HepG2 (cell line): ENCODE results near the gene PHTF2. TPM values are rescaled to one million over a fixed set of nuclear protein-coding genes. Genes with fewer than 3 reads are reported as not detected.

ENCODE experiments used
- ATAC-seq: fragments of 200-7000 bp; cut with Tn5 transposase; 3 replicates; pipeline ENCODE4 v1.9.1; 2020; ENCODE audit warnings: mild to moderate bottlenecking, moderate library complexity
- BruUV-seq: library from RNA; stranded (reverse); fragments of 400-500 nt; replicated peaks from 2 replicates; lab custom pipeline; 2021; lab: Mats Ljungman, UMichigan
- CTCF ChIA-PET: fragments of 300-600 bp; formaldehyde crosslinking; extraction: SDS; loops from one replicate; lab custom pipeline; 2021; ENCODE audit warnings: low total read pairs, inconsistent platforms, low intra/inter-chr PET ratio; lab: Yijun Ruan, JAX
- POLR2A ChIA-PET: fragments of 350-600 bp; sonication (Branson Sonifier 250); formaldehyde crosslinking; loops from one replicate; lab custom pipeline; 2020; ENCODE audit warnings: antibody characterized with exemption, inconsistent platforms; lab: Yijun Ruan, JAX
- DNase-seq: peaks from one replicate; pipeline ENCODE4 v3.0.0-alpha.2; 2015; ENCODE audit warnings: low spot score
- FAIRE-seq: peaks from 3 replicates; lab custom pipeline; 2011; peaks lifted over from hg19 to GRCh38; lab: Jason Lieb, UNC
- H2AFZ ChIP-seq: one replicate; pipeline ENCODE4 v1.6.1; 2011; ENCODE audit warnings: low read length, inconsistent platforms
- H3K27ac ChIP-seq: fragments of 300-600 bp; 3 replicates; pipeline ENCODE4 v1.8.0; 2011; ENCODE audit warnings: mixed run types, mild to moderate bottlenecking, mixed read lengths, low read length, inconsistent platforms; ENCODE audit not compliant: insufficient read depth; ENCODE audit errors: extremely low read length
- H3K27me3 ChIP-seq, 2 experiments: fragments of 200-600 bp in 1 of 2; 2 replicates in 1 of 2; 3 replicates in 1 of 2; pipeline versions ENCODE4 v1.6.0 to v1.8.0; 2011; ENCODE audit warnings: low read length in 2 of 2, mild to moderate bottlenecking in 2 of 2, moderate library complexity in 2 of 2, inconsistent platforms in 1 of 2; ENCODE audit not compliant: insufficient read depth in 2 of 2, control insufficient read depth in 1 of 2
- H3K36me3 ChIP-seq, 2 experiments: fragments of 200-600 bp in 1 of 2; replicated peaks in 1 of 2; 2 replicates in 1 of 2; 3 replicates in 1 of 2; pipeline versions ENCODE4 v1.5.1 to v1.8.0; 2011; ENCODE audit warnings: low read length in 2 of 2, inconsistent platforms in 1 of 2; ENCODE audit not compliant: insufficient read depth in 2 of 2, control insufficient read depth in 1 of 2
- H3K4me1 ChIP-seq: 2 replicates; pipeline ENCODE4 v1.5.1; 2012; ENCODE audit warnings: low read length, inconsistent platforms; ENCODE audit not compliant: insufficient read depth
- H3K4me2 ChIP-seq: 2 replicates; pipeline ENCODE4 v1.6.0; 2011; ENCODE audit warnings: low read depth, low read length, inconsistent platforms
- H3K4me3 ChIP-seq, 3 experiments: fragments of 200-600 bp in 1 of 3; sonication (generic), shearing (Covaris generic) in 1 of 3; replicated peaks in 1 of 3; 2 replicates each; pipeline ENCODE4 v1.5.1; 2011 to 2016; ENCODE audit warnings: low read length in 3 of 3, inconsistent platforms in 2 of 3, low read depth in 2 of 3, mild to moderate bottlenecking in 2 of 3, control low read depth in 1 of 3, mixed read lengths in 1 of 3; ENCODE audit not compliant: insufficient read depth in 1 of 3
- H3K79me2 ChIP-seq: one replicate; pipeline ENCODE4 v1.6.1; 2011; ENCODE audit warnings: low read length, inconsistent platforms; ENCODE audit not compliant: insufficient read depth
- H3K9ac ChIP-seq: 2 replicates; pipeline ENCODE4 v1.6.0; 2011; ENCODE audit warnings: mild to moderate bottlenecking, low read depth, low read length, inconsistent platforms; ENCODE audit not compliant: insufficient read depth
- H3K9me3 ChIP-seq: 2 replicates; pipeline ENCODE4 v1.5.1; 2012; ENCODE audit warnings: mild to moderate bottlenecking, low read length
- H4K20me1 ChIP-seq: 2 replicates; pipeline ENCODE4 v1.6.0; 2011; ENCODE audit warnings: inconsistent platforms, mild to moderate bottlenecking, low read length, moderate library complexity; ENCODE audit not compliant: insufficient read depth
- ARHGAP35 ChIP-seq: sonication (generic); formaldehyde crosslinking; IDR thresholded peaks from 2 replicates; pipeline ENCODE4 v1.9.0; 2022; ENCODE audit warnings: mild to moderate bottlenecking, inconsistent platforms, moderate library complexity, missing genetic modification reagents, borderline replicate concordance
- ARID5B ChIP-seq: IDR thresholded peaks from 2 replicates; pipeline ENCODE4 v1.4.0; 2020; ENCODE audit warnings: mild to moderate bottlenecking, missing genetic modification reagents
- IRF1 ChIP-seq: sonication (generic); formaldehyde crosslinking; IDR thresholded peaks from 2 replicates; pipeline ENCODE4 v1.4.0; 2020; ENCODE audit warnings: low read depth, mild to moderate bottlenecking, missing genetic modification reagents
- ONECUT2 ChIP-seq: sonication (generic); formaldehyde crosslinking; IDR thresholded peaks from 2 replicates; pipeline ENCODE4 v1.4.0; 2020; ENCODE audit warnings: missing genetic modification reagents
- PTBP1 ChIP-seq: fragments of 200-400 bp; formaldehyde crosslinking; IDR thresholded peaks from 2 replicates; pipeline ENCODE4 v1.6.1; 2018; ENCODE audit warnings: low read length, low read depth; ENCODE audit not compliant: poor library complexity, severe bottlenecking
- TRIM24 ChIP-seq: sonication (generic); formaldehyde crosslinking; IDR thresholded peaks from 2 replicates; pipeline ENCODE4 v1.8.0; 2022; ENCODE audit warnings: mild to moderate bottlenecking, missing genetic modification reagents
- WGBS: methylation state at CpG from one replicate; pipeline ENCODE4 v1.1.6; 2017; ENCODE audit warnings: low lambda C conversion rate; 5-methylcytosine and 5-hydroxymethylcytosine counted together
- in situ Hi-C: cut with HindIII; loops from 2 replicates; pipeline ENCODE4 v1.10.0; 2017; ENCODE audit warnings: low pct_unique_long_range_greater_than_20kb; ENCODE audit not compliant: extremely low pct_ligation_motif_present
- intact Hi-C: fragments of 100-400 bp; cut with micrococcal nuclease; formaldehyde crosslinking; loops from one replicate; pipeline ENCODE4 v1.10.0; 2022; ENCODE audit not compliant: unreplicated experiment
- polyA plus RNA-seq, 8 experiments: library from polyadenylated mRNA; depleted of rRNA in 3 of 8; stranded (reverse) in 7 of 8; unstranded in 1 of 8; fragments of >200 nt; fragmentation: Illumina TruSeq in 4 of 8; extraction: Trizol in 4 of 8; gene quantifications; 2 replicates each; pipeline versions ENCODE4 v1.2.1 to v1.2.3, GENCODE V29; 2011 to 2016; ENCODE audit warnings: low read depth in 4 of 8, missing spikeins in 1 of 8, mixed read lengths in 1 of 8; ENCODE audit not compliant: insufficient read depth in 1 of 8
- total RNA-seq, 5 experiments: library from RNA; depleted of rRNA; stranded (reverse); fragments of >200 nt; fragmentation: Illumina TruSeq; extraction: Trizol; gene quantifications; 2 replicates each; pipeline ENCODE4 v1.2.3, GENCODE V29; 2016; ENCODE audit warnings: low read depth in 1 of 5

The PHTF2 gene
- total and polyA plus RNA-seq, 2 of the 13 experiments (the other 11 are each of a cell fraction or from before 2014, with no cell fraction given): 7.4 to 10.2 TPM

DNA sequence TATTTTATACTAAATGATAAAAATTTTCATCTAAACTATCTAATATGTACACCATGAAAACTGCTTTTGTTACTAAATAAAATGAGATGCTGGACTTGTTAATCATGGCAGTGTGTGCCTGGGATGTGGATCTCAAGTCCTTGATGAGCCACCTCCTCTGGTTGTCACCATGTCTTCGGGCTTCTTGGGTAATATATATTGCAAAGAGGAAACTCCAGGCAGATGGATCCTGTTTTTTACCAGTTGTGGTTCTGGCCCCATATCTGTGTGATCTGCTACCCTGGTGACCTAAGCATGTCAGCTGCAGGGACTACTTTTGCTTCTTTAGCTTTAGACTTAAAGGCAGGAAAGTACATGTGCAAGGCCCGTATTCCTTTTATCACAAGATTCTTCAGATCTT is 46.6 kb upstream of the PHTF2 start (continued):
- TF ChIP-seq ONECUT2 (CRISPR knock-in tag): no peak
- no peak for TF ChIP-seq TRIM24 (CRISPR knock-in tag)
- no peak for TF ChIP-seq PTBP1
- no peak for TF ChIP-seq ARID5B (CRISPR knock-in tag)

- no peak overlapping the region for H3K27ac ChIP-seq
- no peak overlapping the region for H2AFZ ChIP-seq
- no peaks in the 10 kb centered on the region for H3K27me3 ChIP-seq
- no peak overlapping the region for H3K4me2 ChIP-seq
- ChIA-PET POLR2A (no interaction called here), CTCF (no interaction called here)
- DNase-seq: no peak
- BruUV-seq: no TSS peak
- in situ Hi-C loops (no loop called here), intact Hi-C loops (no loop called here)
- H3K79me2 ChIP-seq: peaks cover 20% of the 10 kb centered on the region
- no peak for ATAC-seq
- peaks cover 4 to 22% of the 10 kb centered on the region in 2 experiments; a peak in 4 of 5 replicates for H3K36me3 ChIP-seq
- H3K9me3 ChIP-seq: no peaks in the 10 kb centered on the region
- no peak overlapping the region for H3K4me3 ChIP-seq
- 94% methylated on average over 1 of the region's 1 CpG for WGBS
- FAIRE-seq: no peak
- no peak overlapping the region for H3K9ac ChIP-seq
- no peaks in the 10 kb centered on the region for H4K20me1 ChIP-seq
- H3K4me1 ChIP-seq: no peaks in the 10 kb centered on the region
- TF ChIP-seq IRF1 (CRISPR knock-in tag) (no peak), ARHGAP35 (CRISPR knock-in tag) (no peak)
These were observed 45.4 kb upstream of the PHTF2 start for GRCh38 chr7:77753173-77753572.
